ENCODE data around the gene CDH13.

DNA sequence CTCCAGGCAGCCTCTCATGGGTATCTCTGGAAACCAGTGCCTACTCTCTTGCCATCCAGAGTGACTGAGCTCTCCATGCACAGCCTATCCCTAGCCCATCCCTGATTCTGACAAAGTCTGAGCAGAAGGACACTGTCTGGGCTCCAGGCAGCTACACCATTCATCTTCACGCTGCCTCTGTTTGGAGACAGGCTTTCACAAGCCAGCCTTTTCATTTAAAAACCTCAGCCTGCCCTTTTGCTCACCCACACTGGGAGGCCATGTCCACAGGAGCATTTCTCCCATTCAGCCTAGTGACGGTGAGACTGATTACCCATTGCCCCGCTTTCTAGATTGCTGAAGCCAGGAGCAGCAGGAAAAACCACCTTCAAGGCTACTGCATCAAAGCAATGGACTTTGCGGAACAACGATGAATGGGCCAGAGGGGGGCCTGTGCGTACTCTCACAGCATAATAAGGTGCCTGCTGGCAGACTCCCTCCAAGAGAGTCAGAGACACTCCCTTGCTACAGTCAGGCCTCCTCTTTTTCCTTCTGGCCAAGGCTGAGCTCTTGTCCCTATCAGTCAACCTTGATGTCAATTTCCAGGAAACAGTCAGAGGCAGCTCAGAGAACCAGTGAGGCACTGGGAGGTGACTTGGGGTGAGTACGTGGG is 24.7 kb upstream of the CDH13 start:
- TF ChIP-seq EZH2 (IDR thresholded peaks at IDR 0.05), result no peak
- TF ChIP-seq POLR2AphosphoS5 (IDR thresholded peaks at IDR 0.05; ENCODE audit: borderline replicate concordance, low read depth, low read length), result no peak

Data from SK-N-MC (cell line).